Neural cell (in vitro differentiated cells): ENCODE measurements around the gene SLC25A42. TPM values are rescaled to one million over a fixed set of nuclear protein-coding genes. Genes with fewer than 3 reads are reported as not detected.

ENCODE experiments used
- H2AFZ ChIP-seq: fragments of 200-600, 300-800 bp; sonication (generic), shearing (Covaris generic); 2 replicates; pipeline ENCODE4 v1.6.0; 2014; ENCODE audit warnings: low read depth, mild to moderate bottlenecking, antibody characterized with exemption, low read length, moderate library complexity
- H3F3A ChIP-seq: fragments of 200-600 bp; shearing (Covaris generic); 2 replicates; pipeline ENCODE4 v1.6.1; 2016; ENCODE audit warnings: mild to moderate bottlenecking, moderate library complexity, mixed read lengths, antibody characterized with exemption, low read length; ENCODE audit not compliant: insufficient read depth, poor library complexity, severe bottlenecking
- H3K27ac ChIP-seq: fragments of 200-600, 300-800 bp; sonication (generic), shearing (Covaris generic); 2 replicates; pipeline ENCODE4 v1.5.1; 2014; ENCODE audit warnings: mild to moderate bottlenecking, low read length, moderate library complexity
- H3K27me3 ChIP-seq: fragments of 300-800, 200-600 bp; sonication (generic), shearing (Covaris generic); 2 replicates; pipeline ENCODE4 v1.6.0; 2014; ENCODE audit warnings: mild to moderate bottlenecking, low read depth, low read length, moderate library complexity; ENCODE audit not compliant: insufficient read depth
- H3K36me3 ChIP-seq: fragments of 300-800, 200-600 bp; sonication (generic), shearing (Covaris generic); 2 replicates; pipeline ENCODE4 v1.5.1; 2014; ENCODE audit warnings: mild to moderate bottlenecking, antibody characterized with exemption, low read length, moderate library complexity; ENCODE audit not compliant: insufficient read depth
- H3K4me2 ChIP-seq: fragments of 300-800, 200-600 bp; sonication (generic), shearing (Covaris generic); 2 replicates; pipeline ENCODE4 v1.6.0; 2014; ENCODE audit warnings: mild to moderate bottlenecking, low read length
- H3K4me3 ChIP-seq: fragments of 300-800, 200-600 bp; sonication (generic), shearing (Covaris generic); 2 replicates; pipeline ENCODE4 v1.5.1; 2014; ENCODE audit warnings: mild to moderate bottlenecking, low read length, moderate library complexity
- H3K79me2 ChIP-seq: fragments of 200-600 bp; shearing (Covaris generic); replicated peaks from 2 replicates; pipeline ENCODE4 v1.6.0; 2014; ENCODE audit warnings: mild to moderate bottlenecking, low read length, moderate library complexity; ENCODE audit not compliant: insufficient read depth
- H3K9ac ChIP-seq: fragments of 300-800, 200-600 bp; sonication (generic), shearing (Covaris generic); 2 replicates; pipeline ENCODE4 v1.6.1; 2016; ENCODE audit warnings: mild to moderate bottlenecking, low read length, mixed read lengths
- H3K9me2 ChIP-seq: fragments of 200-600 bp; shearing (Covaris generic); 2 replicates; pipeline ENCODE4 v1.6.1; 2016; ENCODE audit warnings: mild to moderate bottlenecking, low read length, mixed read lengths; ENCODE audit not compliant: insufficient read depth
- H3K9me3 ChIP-seq: fragments of 200-600, 300-800 bp; sonication (generic), shearing (Covaris generic); 2 replicates; pipeline ENCODE4 v1.6.1; 2016; ENCODE audit warnings: mild to moderate bottlenecking, mixed run types, low read length, moderate library complexity, mixed read lengths
- H4K20me1 ChIP-seq: fragments of 200-600 bp; shearing (Covaris generic); 2 replicates; pipeline ENCODE4 v1.6.1; 2016; ENCODE audit warnings: mild to moderate bottlenecking, mixed run types; ENCODE audit not compliant: insufficient read depth
- EP300 ChIP-seq: fragments of 450-650 bp; conservative IDR thresholded peaks from 2 replicates; pipeline ENCODE4 v1.6.1; 2014; ENCODE audit warnings: antibody characterized with exemption, mild to moderate bottlenecking, moderate library complexity; ENCODE audit not compliant: poor library complexity, severe bottlenecking
- EZH2 ChIP-seq: fragments of 200-600, 300-800 bp; shearing (Covaris generic), sonication (generic); IDR thresholded peaks from 2 replicates; pipeline ENCODE4 v1.6.1; 2014; ENCODE audit warnings: antibody characterized with exemption, low read length, borderline replicate concordance, mild to moderate bottlenecking; ENCODE audit not compliant: insufficient read depth, poor library complexity, severe bottlenecking
- POLR2AphosphoS5 ChIP-seq: IDR thresholded peaks from 2 replicates; pipeline ENCODE4 v1.6.1; 2012
- RAD21 ChIP-seq: fragments of 450-650 bp; conservative IDR thresholded peaks from 2 replicates; pipeline ENCODE4 v1.6.1; 2014; ENCODE audit warnings: antibody characterized with exemption, mild to moderate bottlenecking, moderate library complexity
- SMC3 ChIP-seq: fragments of 450-650 bp; conservative IDR thresholded peaks from 2 replicates; pipeline ENCODE4 v1.6.1; 2014; ENCODE audit warnings: antibody characterized with exemption, mild to moderate bottlenecking, moderate library complexity; ENCODE audit not compliant: poor library complexity
- TAF1 ChIP-seq: IDR thresholded peaks from 2 replicates; pipeline ENCODE4 v1.6.1; 2012; ENCODE audit warnings: low read depth
- polyA plus RNA-seq: library from polyadenylated mRNA; depleted of rRNA; stranded (reverse); fragments of >200 nt; gene quantifications from 2 replicates; pipeline ENCODE4 v1.2.3, GENCODE V29; 2014
- TF ChIP-seq, protein P1 (sequence below): fragments of 450-650 bp; IDR thresholded peaks from 2 replicates; pipeline ENCODE4 v1.5.1; 2014; ENCODE audit warnings: antibody characterized with exemption, mild to moderate bottlenecking, moderate library complexity; ENCODE audit not compliant: poor library complexity, severe bottlenecking
- TF ChIP-seq, protein P2 (sequence below): IDR thresholded peaks from 2 replicates; pipeline ENCODE4 v1.6.1; 2012; ENCODE audit warnings: borderline replicate concordance

Gene SLC25A42
- polyA plus RNA-seq, 1 donor from 2014 or later = 22.7 TPM

DNA sequence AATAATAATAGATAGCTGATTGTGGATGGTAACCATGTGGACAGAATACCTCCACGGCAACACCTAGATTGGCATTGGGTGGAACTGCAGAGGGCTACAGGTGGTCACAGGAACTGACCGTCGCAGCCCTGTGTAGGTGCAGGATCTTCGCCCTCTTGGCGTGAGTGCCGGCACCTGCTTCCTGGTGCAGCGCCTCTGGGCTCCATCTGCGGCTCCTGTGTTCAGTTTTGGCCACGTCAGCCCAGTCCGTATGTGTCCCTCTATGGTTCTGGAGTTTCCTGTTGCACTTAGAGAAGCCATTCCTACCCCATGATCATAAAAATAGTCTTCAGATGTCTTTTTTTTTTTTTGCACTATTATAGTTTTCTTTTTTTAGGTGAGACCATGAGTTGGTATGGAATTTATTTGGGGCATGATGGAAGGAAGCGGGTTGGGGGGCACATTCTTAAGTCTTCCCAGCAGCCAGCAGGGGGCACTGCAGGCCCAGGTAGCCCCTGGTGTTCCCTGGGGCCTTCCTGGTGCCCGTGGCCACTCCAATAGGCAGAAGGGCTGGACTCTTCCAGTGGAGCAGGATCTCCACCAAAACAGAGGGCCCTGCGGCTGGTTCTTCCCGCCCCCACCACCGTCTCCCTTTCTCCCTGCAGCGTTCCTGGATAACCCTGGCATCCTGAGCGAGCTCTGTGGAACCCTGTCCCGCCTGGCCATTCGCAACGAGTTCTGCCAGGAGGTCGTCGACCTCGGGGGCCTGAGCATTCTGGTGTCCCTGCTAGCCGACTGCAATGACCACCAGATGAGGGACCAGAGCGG is 10.1 kb upstream of the SLC25A42 start:
- Histone ChIP-seq H3K4me2 (no peak overlapping the region), H3K9me2 (no peaks in the 10 kb centered on the region), H2AFZ (no peak overlapping the region), H3K36me3 (no peaks in the 10 kb centered on the region), H3K9ac (no peak overlapping the region), H3K27ac (no peak overlapping the region), H3K27me3 (no peaks in the 10 kb centered on the region), H3F3A (no peaks in the 10 kb centered on the region), H3K4me3 (no peak overlapping the region), H3K79me2 (no peaks in the 10 kb centered on the region), H4K20me1 (no peaks in the 10 kb centered on the region), H3K9me3 (no peaks in the 10 kb centered on the region)
- no peak for TF ChIP-seq POLR2AphosphoS5
- TF ChIP-seq, protein P1, sequence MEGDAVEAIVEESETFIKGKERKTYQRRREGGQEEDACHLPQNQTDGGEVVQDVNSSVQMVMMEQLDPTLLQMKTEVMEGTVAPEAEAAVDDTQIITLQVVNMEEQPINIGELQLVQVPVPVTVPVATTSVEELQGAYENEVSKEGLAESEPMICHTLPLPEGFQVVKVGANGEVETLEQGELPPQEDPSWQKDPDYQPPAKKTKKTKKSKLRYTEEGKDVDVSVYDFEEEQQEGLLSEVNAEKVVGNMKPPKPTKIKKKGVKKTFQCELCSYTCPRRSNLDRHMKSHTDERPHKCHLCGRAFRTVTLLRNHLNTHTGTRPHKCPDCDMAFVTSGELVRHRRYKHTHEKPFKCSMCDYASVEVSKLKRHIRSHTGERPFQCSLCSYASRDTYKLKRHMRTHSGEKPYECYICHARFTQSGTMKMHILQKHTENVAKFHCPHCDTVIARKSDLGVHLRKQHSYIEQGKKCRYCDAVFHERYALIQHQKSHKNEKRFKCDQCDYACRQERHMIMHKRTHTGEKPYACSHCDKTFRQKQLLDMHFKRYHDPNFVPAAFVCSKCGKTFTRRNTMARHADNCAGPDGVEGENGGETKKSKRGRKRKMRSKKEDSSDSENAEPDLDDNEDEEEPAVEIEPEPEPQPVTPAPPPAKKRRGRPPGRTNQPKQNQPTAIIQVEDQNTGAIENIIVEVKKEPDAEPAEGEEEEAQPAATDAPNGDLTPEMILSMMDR = peak; percentile 61
- TF ChIP-seq RAD21 = peak; percentile 58
- TF ChIP-seq SMC3 = peak; percentile 55
- TF ChIP-seq EP300 = no peak
- TF ChIP-seq TAF1 = no peak
- no peak for TF ChIP-seq EZH2

DNA sequence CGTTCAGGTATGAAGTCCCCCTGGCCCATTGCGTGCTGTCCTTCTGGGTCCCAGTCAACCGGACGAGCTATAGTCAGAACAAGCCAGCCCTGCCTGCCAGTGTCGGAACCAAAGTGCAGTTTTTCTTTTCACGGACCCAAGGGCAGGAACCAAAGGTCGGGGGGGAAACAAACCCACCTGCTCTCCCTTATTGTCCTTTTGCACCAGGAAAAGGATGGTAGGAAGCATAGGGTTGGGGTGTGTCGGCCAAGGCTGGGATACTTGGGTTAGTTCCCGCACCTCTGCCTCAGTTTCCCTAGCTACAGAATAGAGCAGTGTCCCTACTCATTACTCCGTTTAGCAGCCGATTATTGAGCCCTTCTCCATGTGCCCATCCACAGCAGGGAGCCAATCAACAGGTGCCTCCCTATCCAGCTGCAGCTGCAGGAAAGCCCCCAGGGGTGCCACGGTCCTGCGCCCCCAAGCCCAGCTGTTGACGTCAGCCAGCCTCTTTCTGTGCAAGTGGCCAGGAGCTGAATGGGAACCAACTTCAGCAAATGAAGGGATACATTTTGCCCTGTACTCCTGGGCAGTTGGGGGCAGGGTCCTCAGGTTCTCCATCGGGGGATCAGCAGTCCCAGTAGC is 9.4 kb upstream of the SLC25A42 start:
- no peak overlapping the region for H3K4me2 ChIP-seq
- H3K9ac ChIP-seq = no peak overlapping the region
- TF ChIP-seq EP300 (no peak), SMC3 (no peak), POLR2AphosphoS5 (no peak), TAF1 (no peak)
- TF ChIP-seq, protein P2, sequence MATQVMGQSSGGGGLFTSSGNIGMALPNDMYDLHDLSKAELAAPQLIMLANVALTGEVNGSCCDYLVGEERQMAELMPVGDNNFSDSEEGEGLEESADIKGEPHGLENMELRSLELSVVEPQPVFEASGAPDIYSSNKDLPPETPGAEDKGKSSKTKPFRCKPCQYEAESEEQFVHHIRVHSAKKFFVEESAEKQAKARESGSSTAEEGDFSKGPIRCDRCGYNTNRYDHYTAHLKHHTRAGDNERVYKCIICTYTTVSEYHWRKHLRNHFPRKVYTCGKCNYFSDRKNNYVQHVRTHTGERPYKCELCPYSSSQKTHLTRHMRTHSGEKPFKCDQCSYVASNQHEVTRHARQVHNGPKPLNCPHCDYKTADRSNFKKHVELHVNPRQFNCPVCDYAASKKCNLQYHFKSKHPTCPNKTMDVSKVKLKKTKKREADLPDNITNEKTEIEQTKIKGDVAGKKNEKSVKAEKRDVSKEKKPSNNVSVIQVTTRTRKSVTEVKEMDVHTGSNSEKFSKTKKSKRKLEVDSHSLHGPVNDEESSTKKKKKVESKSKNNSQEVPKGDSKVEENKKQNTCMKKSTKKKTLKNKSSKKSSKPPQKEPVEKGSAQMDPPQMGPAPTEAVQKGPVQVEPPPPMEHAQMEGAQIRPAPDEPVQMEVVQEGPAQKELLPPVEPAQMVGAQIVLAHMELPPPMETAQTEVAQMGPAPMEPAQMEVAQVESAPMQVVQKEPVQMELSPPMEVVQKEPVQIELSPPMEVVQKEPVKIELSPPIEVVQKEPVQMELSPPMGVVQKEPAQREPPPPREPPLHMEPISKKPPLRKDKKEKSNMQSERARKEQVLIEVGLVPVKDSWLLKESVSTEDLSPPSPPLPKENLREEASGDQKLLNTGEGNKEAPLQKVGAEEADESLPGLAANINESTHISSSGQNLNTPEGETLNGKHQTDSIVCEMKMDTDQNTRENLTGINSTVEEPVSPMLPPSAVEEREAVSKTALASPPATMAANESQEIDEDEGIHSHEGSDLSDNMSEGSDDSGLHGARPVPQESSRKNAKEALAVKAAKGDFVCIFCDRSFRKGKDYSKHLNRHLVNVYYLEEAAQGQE = no peak
- H3K27ac ChIP-seq = no peak overlapping the region
- no peaks in the 10 kb centered on the region for H4K20me1 ChIP-seq
- no peaks in the 10 kb centered on the region for H3K9me3 ChIP-seq
- H3F3A ChIP-seq = no peaks in the 10 kb centered on the region
- H3K9me2 ChIP-seq = no peaks in the 10 kb centered on the region
- H2AFZ ChIP-seq = no peak overlapping the region
- H3K27me3 ChIP-seq = no peaks in the 10 kb centered on the region
- H3K36me3 ChIP-seq = no peaks in the 10 kb centered on the region
- no peaks in the 10 kb centered on the region for H3K79me2 ChIP-seq
- H3K4me3 ChIP-seq = no peak overlapping the region
